H9 (cell line): Measurements from ENCODE around the gene MYT1. TPM values are rescaled to one million over a fixed set of nuclear protein-coding genes. Genes with fewer than 3 reads are reported as not detected.

ENCODE experiments used
- DNase-seq: peaks from one replicate; pipeline ENCODE4 v3.0.0-alpha.2; 2017
- H2AFZ ChIP-seq: one replicate; pipeline ENCODE4 v1.6.1; 2013; ENCODE audit warnings: mild to moderate bottlenecking, low read length, control low read depth, moderate library complexity
- H2AK5ac ChIP-seq: 2 replicates; pipeline ENCODE4 v1.6.1; 2013; ENCODE audit warnings: low read length, control low read depth, mixed read lengths; ENCODE audit not compliant: insufficient read length
- H2BK120ac ChIP-seq: one replicate; pipeline ENCODE4 v1.6.1; 2013; ENCODE audit warnings: low read depth, mild to moderate bottlenecking, low read length, control low read depth, inconsistent platforms; ENCODE audit not compliant: poor library complexity, severe bottlenecking
- H2BK12ac ChIP-seq: 2 replicates; pipeline ENCODE4 v1.6.1; 2013; ENCODE audit warnings: low read length, control low read depth, mixed read lengths, low read depth; ENCODE audit not compliant: insufficient read length
- H2BK15ac ChIP-seq: 2 replicates; pipeline ENCODE4 v1.6.1; 2013; ENCODE audit warnings: low read depth, low read length, control low read depth
- H2BK20ac ChIP-seq: one replicate; pipeline ENCODE4 v1.6.1; 2013; ENCODE audit warnings: low read depth, mild to moderate bottlenecking, low read length, control low read depth, inconsistent platforms; ENCODE audit not compliant: poor library complexity, severe bottlenecking
- H2BK5ac ChIP-seq: 2 replicates; pipeline ENCODE4 v1.6.1; 2013; ENCODE audit warnings: low read length, control low read depth, mixed read lengths; ENCODE audit not compliant: insufficient read length
- H3K14ac ChIP-seq: 2 replicates; pipeline ENCODE4 v1.6.1; 2013; ENCODE audit warnings: low read length, control low read depth; ENCODE audit not compliant: insufficient read depth
- H3K18ac ChIP-seq: 2 replicates; pipeline ENCODE4 v1.6.1; 2013; ENCODE audit warnings: low read depth, mild to moderate bottlenecking, mixed read lengths, low read length, control low read depth; ENCODE audit not compliant: insufficient read length
- H3K23ac ChIP-seq: 2 replicates; pipeline ENCODE4 v1.6.1; 2013; ENCODE audit warnings: low read length, control low read depth, mixed read lengths, low read depth; ENCODE audit not compliant: insufficient read length
- H3K23me2 ChIP-seq: 2 replicates; pipeline ENCODE4 v1.6.1; 2013; ENCODE audit warnings: low read depth, mild to moderate bottlenecking, mixed read lengths, low read length, control low read depth; ENCODE audit not compliant: insufficient read length, poor library complexity, severe bottlenecking
- H3K27ac ChIP-seq: 2 replicates; pipeline ENCODE4 v1.5.1; 2013; ENCODE audit warnings: low read length, control low read depth, mixed read lengths, low read depth; ENCODE audit not compliant: insufficient read length
- H3K27me3 ChIP-seq: 2 replicates; pipeline ENCODE4 v1.6.1; 2013; ENCODE audit warnings: low read length, control low read depth, inconsistent platforms; ENCODE audit not compliant: insufficient read depth
- H3K4ac ChIP-seq: 2 replicates; pipeline ENCODE4 v1.6.1; 2013; ENCODE audit warnings: low read depth, mild to moderate bottlenecking, control low read depth, inconsistent platforms, low read length, moderate library complexity
- H3K4me1 ChIP-seq: 2 replicates; pipeline ENCODE4 v1.6.1; 2013; ENCODE audit warnings: low read length, control low read depth, inconsistent platforms; ENCODE audit not compliant: insufficient read depth
- H3K4me2 ChIP-seq: 2 replicates; pipeline ENCODE4 v1.6.1; 2013; ENCODE audit warnings: low read length, control low read depth, mixed read lengths; ENCODE audit not compliant: insufficient read length, insufficient read depth
- H3K56ac ChIP-seq: 2 replicates; pipeline ENCODE4 v1.6.1; 2013; ENCODE audit warnings: low read depth, mild to moderate bottlenecking, mixed read lengths, low read length, control low read depth; ENCODE audit not compliant: insufficient read length
- H3K79me1 ChIP-seq: 2 replicates; pipeline ENCODE4 v1.6.1; 2013; ENCODE audit warnings: low read depth, mild to moderate bottlenecking, moderate library complexity, low read length, control low read depth, inconsistent platforms; ENCODE audit not compliant: insufficient read depth, poor library complexity, severe bottlenecking
- H3K79me2 ChIP-seq: 2 replicates; pipeline ENCODE4 v1.6.1; 2013; ENCODE audit warnings: low read length, control low read depth, inconsistent platforms; ENCODE audit not compliant: insufficient read depth
- H3K9ac ChIP-seq: 2 replicates; pipeline ENCODE4 v1.6.1; 2013; ENCODE audit warnings: low read length, control low read depth, mixed read lengths; ENCODE audit not compliant: insufficient read length; ENCODE audit errors: extremely low read depth
- H3K9me3 ChIP-seq: one replicate; pipeline ENCODE4 v1.6.1; 2013; ENCODE audit warnings: low read depth, low read length, inconsistent platforms; ENCODE audit not compliant: control insufficient read depth
- H3T11ph ChIP-seq: one replicate; pipeline ENCODE4 v1.6.1; 2013; ENCODE audit warnings: mild to moderate bottlenecking, low read length, control low read depth, inconsistent platforms
- H4K20me1 ChIP-seq: one replicate; pipeline ENCODE4 v1.6.1; 2013; ENCODE audit not compliant: control insufficient read depth, insufficient read length, insufficient read depth
- H4K5ac ChIP-seq: 2 replicates; pipeline ENCODE4 v1.6.1; 2013; ENCODE audit warnings: low read depth, mild to moderate bottlenecking, mixed read lengths, low read length, control low read depth; ENCODE audit not compliant: insufficient read length
- H4K8ac ChIP-seq: replicated peaks from 2 replicates; pipeline ENCODE4 v1.6.1; 2013; ENCODE audit warnings: low read length, control low read depth, mixed read lengths, low read depth; ENCODE audit not compliant: insufficient read length
- H4K91ac ChIP-seq: 2 replicates; pipeline ENCODE4 v1.6.1; 2013; ENCODE audit warnings: low read depth, mild to moderate bottlenecking, moderate library complexity, mixed read lengths, low read length, control low read depth; ENCODE audit not compliant: insufficient read length
- H3K27ac Mint-ChIP-seq, 3 experiments: 2 replicates in 2 of 3; 3 replicates in 1 of 3; pipeline ENCODE4 v1.8.0; 2020 to 2021; ENCODE audit warnings: mixed read lengths in 3 of 3, mild to moderate bottlenecking in 1 of 3, moderate library complexity in 1 of 3
- H3K27me3 Mint-ChIP-seq: 2 replicates; pipeline ENCODE4 v1.8.0; 2021; ENCODE audit warnings: low read depth, mild to moderate bottlenecking, moderate library complexity, mixed read lengths
- H3K36me3 Mint-ChIP-seq, 3 experiments: 2 replicates in 2 of 3; 3 replicates in 1 of 3; pipeline ENCODE4 v1.8.0; 2020 to 2021; ENCODE audit warnings: low read depth in 3 of 3, mixed read lengths in 3 of 3; ENCODE audit not compliant: insufficient read depth in 1 of 3
- H3K4me1 Mint-ChIP-seq, 2 experiments: 2 replicates each; pipeline ENCODE4 v1.8.0; 2020; ENCODE audit warnings: mixed read lengths in 2 of 2
- H3K4me3 Mint-ChIP-seq, 2 experiments: 2 replicates in 1 of 2; 3 replicates in 1 of 2; pipeline ENCODE4 v1.8.0; 2020 to 2021; ENCODE audit warnings: mild to moderate bottlenecking in 2 of 2, mixed read lengths in 2 of 2, moderate library complexity in 1 of 2
- H3K9me3 Mint-ChIP-seq, 2 experiments: 2 replicates in 1 of 2; 3 replicates in 1 of 2; pipeline ENCODE4 v1.8.0; 2020; ENCODE audit warnings: mild to moderate bottlenecking in 2 of 2, mixed read lengths in 2 of 2, moderate library complexity in 1 of 2
- WGBS: extraction: QIAGEN DNeasy Blood & Tissue Kit; methylation state at CpG from one replicate; pipeline ENCODE4 v1.1.7; 2013; ENCODE audit warnings: missing lambda C conversion rate, low lambda C conversion rate, mixed read lengths; ENCODE audit not compliant: insufficient read length; ENCODE audit errors: extremely low coverage; 5-methylcytosine and 5-hydroxymethylcytosine counted together
- total RNA-seq: library from RNA; stranded (reverse); gene quantifications from 2 replicates; pipeline ENCODE4 v1.2.1, GENCODE V29; 2021
- TF ChIP-seq, protein P1 (sequence below): fragments of 200-600 bp; sonication (generic); conservative IDR thresholded peaks from 3 replicates; pipeline ENCODE4 v1.8.0; 2021; ENCODE audit warnings: antibody characterized with exemption, mild to moderate bottlenecking

The MYT1 gene
- total RNA-seq, 1 experiment from 2014 or later, result 0.79 TPM

- no peak overlapping the region for H3K56ac ChIP-seq
- H2BK12ac ChIP-seq, result no peak overlapping the region
- H3K4me2 ChIP-seq, result no peak overlapping the region
- no peak overlapping the region for H3K27ac ChIP-seq
- no peak overlapping the region for H2AFZ ChIP-seq
- H2BK5ac ChIP-seq, result no peak overlapping the region
- WGBS, result no CpG with 5 or more reads among the region's 25 CpGs
- no peak overlapping the region for H3K4ac ChIP-seq
- no peak overlapping the region for H3T11ph ChIP-seq
- no peaks in the 10 kb centered on the region for H3K79me2 ChIP-seq
- no peak overlapping the region for H3K18ac ChIP-seq
- H3K27me3 Mint-ChIP-seq, result peaks cover 5% of the 10 kb centered on the region; the same call in 1 of the 2 replicates
- peaks cover 15 to 19% of the 10 kb centered on the region in 2 experiments for H3K4me1 Mint-ChIP-seq
- H3K23me2 ChIP-seq, result no peaks in the 10 kb centered on the region
- H2AK5ac ChIP-seq, result no peak overlapping the region
- H4K20me1 ChIP-seq, result no peaks in the 10 kb centered on the region
- H3K4me3 Mint-ChIP-seq, result no peak overlapping the region; a peak in 1 of 5 replicates
- H3K27ac Mint-ChIP-seq, result no peak overlapping the region
- H3K23ac ChIP-seq, result no peak overlapping the region
- no peaks in the 10 kb centered on the region for H3K9me3 ChIP-seq
- DNase-seq, result no peak
- H3K36me3 Mint-ChIP-seq, result no peaks in the 10 kb centered on the region
- H2BK120ac ChIP-seq, result no peak overlapping the region
- H2BK15ac ChIP-seq, result no peak overlapping the region
- no peak overlapping the region for H4K91ac ChIP-seq
- H2BK20ac ChIP-seq, result no peak overlapping the region
- no peaks in the 10 kb centered on the region for H3K9me3 Mint-ChIP-seq
- no peaks in the 10 kb centered on the region for H3K79me1 ChIP-seq
- no peak overlapping the region for H4K8ac ChIP-seq
- H3K4me1 ChIP-seq, result peaks cover 3% of the 10 kb centered on the region; the same call in 1 of the 2 replicates
- no peaks in the 10 kb centered on the region for H3K27me3 ChIP-seq
- H3K9ac ChIP-seq, result no peak overlapping the region
- TF ChIP-seq, protein P1, sequence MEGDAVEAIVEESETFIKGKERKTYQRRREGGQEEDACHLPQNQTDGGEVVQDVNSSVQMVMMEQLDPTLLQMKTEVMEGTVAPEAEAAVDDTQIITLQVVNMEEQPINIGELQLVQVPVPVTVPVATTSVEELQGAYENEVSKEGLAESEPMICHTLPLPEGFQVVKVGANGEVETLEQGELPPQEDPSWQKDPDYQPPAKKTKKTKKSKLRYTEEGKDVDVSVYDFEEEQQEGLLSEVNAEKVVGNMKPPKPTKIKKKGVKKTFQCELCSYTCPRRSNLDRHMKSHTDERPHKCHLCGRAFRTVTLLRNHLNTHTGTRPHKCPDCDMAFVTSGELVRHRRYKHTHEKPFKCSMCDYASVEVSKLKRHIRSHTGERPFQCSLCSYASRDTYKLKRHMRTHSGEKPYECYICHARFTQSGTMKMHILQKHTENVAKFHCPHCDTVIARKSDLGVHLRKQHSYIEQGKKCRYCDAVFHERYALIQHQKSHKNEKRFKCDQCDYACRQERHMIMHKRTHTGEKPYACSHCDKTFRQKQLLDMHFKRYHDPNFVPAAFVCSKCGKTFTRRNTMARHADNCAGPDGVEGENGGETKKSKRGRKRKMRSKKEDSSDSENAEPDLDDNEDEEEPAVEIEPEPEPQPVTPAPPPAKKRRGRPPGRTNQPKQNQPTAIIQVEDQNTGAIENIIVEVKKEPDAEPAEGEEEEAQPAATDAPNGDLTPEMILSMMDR, result no peak
- no peak overlapping the region for H4K5ac ChIP-seq
- no peak overlapping the region for H3K14ac ChIP-seq
Measured at GRCh38 chr20:64226686-64227580, 62.7 kb downstream of the MYT1 start.
